HTR-8/SVneo (cell line): Measurements from ENCODE around the gene USB1.
A peak's percentile ranks its signal among the peaks of the same experiment; 100 is the strongest.

Source experiments
- DNase-seq: peaks from one replicate; pipeline ENCODE4 v3.0.0; 2011; ENCODE audit warnings: low spot score, mixed read lengths; ENCODE audit not compliant: insufficient read length
- FAIRE-seq: peaks from 2 replicates; lab custom pipeline; 2011; peaks lifted over from hg19 to GRCh38; lab: Jason Lieb, UNC

USB1 gene, protein sequence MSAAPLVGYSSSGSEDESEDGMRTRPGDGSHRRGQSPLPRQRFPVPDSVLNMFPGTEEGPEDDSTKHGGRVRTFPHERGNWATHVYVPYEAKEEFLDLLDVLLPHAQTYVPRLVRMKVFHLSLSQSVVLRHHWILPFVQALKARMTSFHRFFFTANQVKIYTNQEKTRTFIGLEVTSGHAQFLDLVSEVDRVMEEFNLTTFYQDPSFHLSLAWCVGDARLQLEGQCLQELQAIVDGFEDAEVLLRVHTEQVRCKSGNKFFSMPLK

DNA sequence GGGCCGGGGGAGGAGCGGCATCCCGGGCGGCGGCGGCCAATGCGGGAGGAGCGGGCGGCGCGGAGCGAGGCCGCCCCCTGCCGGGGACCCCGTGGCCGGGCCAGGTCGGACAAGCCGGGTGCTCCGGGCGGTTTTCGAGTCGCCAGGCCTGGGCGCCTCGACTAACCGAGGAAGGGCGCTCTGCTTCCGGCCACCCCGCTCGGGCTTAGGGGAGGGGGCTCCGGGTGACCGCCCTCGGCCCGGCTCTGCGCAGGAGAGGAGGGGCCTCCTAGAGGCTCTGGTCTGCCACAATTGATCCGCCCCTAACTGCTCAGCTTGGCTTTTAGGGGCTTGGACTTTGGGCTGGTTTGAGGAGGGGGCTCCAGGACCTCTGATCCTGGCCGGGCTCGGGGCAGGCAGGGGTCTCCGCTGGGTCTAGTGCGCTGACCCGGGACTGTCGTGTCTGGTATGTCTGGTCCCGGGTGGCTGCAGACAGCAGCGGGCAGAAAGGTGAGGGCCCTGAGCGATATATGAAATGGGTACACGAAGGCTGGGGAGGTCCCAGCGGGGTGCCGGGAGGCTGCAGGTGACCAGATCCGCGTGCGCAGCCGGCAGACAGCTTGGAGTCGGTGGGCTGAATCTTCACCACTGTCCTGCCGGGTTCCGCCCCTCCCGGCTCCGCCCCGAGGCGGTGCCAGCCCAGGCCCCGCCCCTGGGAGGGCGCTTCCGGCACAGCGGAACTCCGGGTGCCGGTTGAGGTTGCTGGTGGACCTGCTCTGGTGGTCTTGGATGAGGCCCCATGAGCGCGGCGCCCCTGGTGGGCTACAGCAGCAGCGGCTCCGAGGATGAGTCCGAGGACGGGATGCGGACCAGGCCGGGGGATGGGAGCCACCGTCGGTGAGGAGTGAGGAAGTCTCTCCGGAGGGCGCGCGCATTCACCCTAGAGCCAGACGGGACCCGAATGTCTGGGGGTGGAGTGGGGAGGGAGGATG lies at the start of gene USB1:
Gene USB1 (plus strand): TSS at position 702 of the 971 bp plus-strand sequence. CDS start 77 bp downstream, at position 779.
- peak; percentile 98 for FAIRE-seq
- peak; percentile 97 for DNase-seq

DNA sequence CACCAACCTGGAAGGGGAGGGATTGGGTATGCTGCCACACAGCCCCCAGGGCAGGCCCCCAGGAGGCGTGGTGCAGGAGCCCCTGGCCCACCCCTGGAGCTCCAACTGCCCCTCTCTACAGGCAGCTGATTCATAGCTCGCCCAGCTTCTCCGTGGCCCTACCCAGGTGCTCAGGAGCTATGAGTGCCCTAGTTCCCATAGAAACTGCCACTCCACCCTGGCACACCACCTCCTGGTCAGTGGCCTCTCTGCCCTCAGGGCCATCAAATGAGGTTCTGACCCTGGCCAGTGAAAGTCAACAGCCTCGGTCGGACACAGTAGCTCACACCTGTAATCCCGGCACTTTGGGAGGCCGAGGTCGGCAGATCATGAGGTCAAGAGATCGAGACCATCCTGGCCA lies 48.3 kb upstream of the USB1 start:
- FAIRE-seq: peak; percentile 38
- no peak for DNase-seq

DNA sequence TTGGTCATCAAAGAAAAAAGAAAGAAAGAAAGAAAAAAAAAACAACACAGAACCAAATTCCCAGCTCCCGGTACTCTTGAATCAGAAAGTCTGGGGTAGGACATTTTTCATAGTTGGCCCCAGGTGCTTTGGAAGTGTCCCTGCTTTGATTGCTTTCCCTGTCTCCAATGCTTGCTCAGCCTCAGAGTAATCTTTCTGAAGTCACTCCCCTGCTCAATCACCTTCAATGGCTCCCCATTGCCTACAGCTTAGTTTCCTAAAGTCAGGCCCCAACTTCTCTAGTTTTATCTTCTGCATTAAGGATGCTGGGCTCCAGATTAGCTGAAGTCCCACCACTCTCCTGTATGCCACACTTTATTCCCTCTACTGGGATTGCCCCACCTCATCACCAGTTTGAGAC lies 47.4 kb upstream of the USB1 start:
- DNase-seq (no peak), FAIRE-seq (no peak)

DNA sequence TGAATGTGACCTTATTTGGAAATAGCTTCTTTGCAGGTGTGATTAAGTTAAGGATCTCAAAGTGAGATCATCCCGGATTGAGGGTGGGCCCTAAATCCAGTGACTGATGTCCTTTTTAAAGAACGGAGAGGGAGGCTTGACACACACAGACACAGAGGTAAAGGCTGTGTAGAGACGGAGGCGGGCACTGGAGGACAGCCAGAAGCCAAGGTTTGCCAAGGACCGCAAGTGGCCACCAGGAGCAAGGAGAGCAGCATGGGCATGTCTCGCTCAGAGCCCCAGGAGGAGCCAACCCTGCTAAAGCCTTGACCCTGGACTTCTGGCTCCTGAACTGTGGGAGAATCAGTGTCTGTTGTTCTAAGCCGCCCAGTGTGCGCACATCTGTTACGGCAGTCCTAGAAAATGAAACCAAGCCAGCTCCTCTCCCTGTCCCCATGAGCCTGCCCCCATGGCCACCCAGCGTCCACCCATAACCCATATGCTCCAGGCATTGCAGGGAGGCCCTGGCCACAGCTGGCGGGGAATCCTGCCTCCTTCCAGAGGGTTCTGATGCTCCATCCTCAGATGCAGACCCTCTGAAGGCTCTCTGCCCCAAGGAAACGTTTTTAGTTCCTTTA lies 45.5 kb upstream of the USB1 start:
- DNase-seq: no peak
- FAIRE-seq: peak; percentile 68

- peak; percentile 13 for FAIRE-seq
- no peak for DNase-seq
These were observed 44.9 kb upstream of the USB1 start for GRCh38 chr16:57956270-57956808.

GRCh38 chr16:57956924-57957672 lies 44.1 kb upstream of the USB1 start:
- FAIRE-seq: no peak
- DNase-seq: no peak

DNA sequence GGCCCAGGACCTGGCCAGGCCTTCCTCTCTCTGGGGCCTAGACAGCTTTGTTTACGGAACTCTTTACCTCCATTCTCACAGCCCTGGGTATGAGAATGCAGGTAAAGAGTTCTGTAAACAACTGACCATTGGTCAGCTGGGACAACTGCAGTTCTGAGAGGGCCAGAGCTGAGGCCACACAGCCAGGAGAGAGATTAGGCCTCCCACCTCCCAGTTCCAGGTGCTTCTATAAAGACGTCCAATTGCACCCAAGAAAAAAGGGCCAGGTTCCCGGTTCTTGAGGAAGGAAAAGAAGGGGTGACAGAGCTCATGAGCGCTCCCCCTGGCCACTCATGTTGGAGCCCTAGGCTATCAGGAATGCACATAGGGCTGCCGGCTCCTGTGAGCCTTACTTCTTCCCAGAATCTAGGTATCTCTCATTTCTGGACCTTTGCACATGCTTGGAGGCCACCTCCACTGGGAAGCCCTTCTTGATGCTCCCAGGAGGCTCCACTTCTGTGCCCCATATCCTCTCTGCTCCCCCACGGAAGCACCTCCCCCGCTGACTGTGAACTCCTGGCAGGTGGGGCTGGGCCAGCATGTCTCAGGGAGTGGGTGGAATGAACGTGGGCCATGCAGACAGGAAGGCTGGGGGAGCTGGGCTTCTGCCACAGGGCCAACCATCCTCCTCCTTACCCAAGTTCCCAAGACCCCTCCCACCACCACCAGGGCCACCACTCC lies 43.4 kb upstream of the USB1 start:
- no peak for FAIRE-seq

GRCh38 chr16:57958544-57958943 lies 42.7 kb upstream of the USB1 start:
- FAIRE-seq (no peak), DNase-seq (no peak)

More for the DNA sequence above, 43.4 kb upstream of the USB1 start:
- no peak for DNase-seq

DNA sequence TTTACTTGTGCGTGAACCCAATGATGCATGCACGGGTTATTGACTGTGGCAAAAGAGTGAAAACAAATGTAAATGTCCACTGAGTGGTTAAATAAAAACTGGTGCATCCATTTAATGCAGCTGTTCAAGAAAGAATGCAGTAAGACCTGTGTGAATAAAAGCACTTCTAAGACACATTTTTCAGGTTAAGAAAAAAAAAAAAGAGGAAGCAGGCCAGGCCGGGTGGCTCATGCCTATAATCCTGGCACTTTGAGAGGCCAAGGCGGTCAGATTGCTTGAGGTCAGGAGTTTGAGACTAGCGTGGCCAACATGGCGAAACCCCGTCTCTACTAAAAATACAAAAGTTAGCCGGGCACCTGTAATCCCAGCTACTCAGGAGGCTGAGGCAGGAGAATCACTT lies 42.1 kb upstream of the USB1 start:
- DNase-seq (no peak), FAIRE-seq (no peak)

GRCh38 chr16:57959804-57960203 lies 41.4 kb upstream of the USB1 start:
- DNase-seq (no peak), FAIRE-seq (no peak)

DNA sequence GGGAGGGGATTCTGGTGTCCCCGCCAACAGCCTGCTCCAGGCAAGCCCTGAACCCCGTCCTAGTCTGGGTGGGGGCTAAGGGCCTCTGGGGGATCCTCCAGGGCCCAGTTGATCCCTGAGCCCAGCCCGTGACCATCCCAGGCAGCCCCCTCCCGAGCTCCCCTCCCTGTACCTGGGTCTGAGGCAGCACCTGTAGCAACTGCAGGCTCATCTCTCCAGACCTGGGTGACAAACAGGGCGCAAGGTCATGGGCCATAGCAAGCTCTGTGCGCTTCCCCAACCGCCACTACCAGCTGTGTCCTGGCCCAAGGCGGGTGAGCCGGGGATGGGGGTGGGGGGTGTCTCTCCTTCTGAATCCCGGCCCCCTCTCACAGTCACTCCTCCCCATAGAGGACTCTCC lies 40.9 kb upstream of the USB1 start:
- no peak for FAIRE-seq
- no peak for DNase-seq

DNA sequence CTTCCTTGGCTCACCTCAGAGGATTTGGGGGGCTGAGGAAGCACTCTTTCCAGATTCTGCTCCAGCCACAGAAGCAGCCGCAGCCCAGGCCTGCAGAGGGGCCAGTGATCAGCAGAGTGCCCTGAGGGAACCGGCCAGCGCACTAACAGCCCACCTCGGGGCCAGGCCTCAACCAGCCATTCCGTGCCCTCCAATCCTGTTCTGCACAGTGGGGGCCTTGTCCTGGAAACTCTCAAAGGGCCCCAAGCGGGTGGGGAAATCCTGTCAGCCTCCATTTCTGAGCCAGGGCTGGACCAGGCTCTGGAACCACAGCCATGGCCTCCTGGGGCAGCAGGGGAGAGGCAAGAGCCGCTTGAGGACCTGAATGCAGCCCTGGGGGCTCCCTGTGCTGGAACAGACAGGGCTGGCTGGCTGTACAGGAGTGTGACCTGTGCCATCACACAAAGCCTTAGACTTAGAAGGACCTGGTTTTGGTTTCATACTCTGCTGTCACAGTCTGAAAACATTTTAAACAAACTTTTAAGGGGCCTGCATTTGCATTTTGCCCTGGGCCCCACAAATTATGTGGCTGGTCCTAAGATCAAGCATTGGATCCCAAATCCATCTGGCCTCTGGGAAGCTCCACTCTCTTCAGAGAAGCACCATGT lies 40.3 kb upstream of the USB1 start:
- FAIRE-seq (no peak), DNase-seq (no peak)

- DNase-seq (no peak), FAIRE-seq (no peak)
These were observed 39.7 kb upstream of the USB1 start for GRCh38 chr16:57961538-57961937.

GRCh38 chr16:57962046-57962445 lies 39.2 kb upstream of the USB1 start:
- DNase-seq (no peak), FAIRE-seq (no peak)

DNA sequence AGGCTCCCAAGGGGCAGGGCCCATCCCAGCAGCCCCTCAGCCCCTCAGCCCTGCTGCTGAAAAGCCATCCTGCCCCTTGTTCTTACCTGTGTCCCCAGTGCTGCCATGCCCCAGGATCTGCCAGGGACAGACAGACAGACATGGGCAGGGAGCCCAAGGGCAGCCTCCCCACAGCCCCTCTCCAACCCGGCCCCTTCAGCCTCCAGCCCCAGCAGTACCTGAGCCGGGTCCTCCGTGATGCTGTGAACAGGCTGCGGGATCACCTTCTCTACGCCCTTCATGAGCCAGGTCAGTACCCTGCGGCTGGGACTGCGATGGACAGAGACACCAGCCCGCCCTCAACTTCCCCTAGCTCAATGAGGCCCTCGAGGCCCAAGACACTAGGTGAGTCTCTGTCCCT lies 38.5 kb upstream of the USB1 start:
- DNase-seq: no peak
- no peak for FAIRE-seq

DNA sequence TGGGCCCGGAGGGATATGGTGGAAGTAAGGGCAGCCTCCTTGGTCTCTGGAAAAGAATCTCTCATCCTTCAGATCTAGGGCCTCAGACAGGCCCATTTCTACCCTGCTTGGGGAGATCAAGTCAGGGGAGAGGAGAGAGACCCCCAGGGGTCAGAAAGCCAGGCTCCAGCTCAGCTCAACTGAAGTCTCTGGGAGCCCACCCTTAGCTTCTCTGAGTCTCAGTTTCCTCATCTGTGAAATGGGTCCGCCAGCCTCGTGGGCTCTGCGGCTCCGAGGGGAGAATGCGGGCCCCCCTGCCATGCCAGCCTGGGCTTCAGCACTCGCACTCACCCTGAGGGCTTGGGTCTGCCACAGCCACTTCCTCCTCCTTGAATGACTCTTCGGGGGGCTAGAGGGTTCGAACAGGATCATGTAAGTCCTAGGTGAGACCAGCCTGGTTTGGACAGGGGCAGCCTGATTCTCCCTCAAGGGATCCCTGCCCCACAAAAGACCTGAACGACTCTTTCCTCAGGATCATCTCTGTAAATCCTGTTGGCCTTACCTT lies 37.0 kb upstream of the USB1 start:
- DNase-seq (no peak), FAIRE-seq (no peak)

DNA sequence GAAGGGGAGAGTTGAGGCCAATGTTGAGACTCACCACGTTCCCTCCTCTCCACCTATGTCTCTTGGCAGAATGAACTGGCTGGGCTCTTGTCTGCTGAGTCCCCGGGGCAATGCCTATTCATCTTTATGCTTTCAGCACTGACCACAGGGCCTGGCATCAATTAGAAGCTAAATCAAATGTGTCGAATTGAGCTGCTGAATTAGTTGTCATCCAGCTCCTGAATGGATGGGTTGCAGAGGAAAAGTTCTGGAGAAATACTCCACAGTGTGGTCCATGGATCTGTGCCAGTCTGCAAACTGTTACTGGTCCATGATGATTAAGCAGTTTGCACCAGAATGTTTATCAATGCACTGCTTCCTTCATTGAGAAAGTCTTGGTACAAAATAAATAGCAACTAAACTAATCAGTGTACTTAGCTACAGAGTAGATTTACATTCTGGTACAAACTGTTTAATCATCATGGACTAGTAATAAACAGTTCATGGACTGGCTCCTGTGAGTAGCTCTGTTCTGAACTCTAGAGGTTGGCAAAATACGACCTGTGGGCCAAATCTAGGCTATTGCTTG lies 34.9 kb upstream of the USB1 start:
- DNase-seq: no peak
- peak; percentile 13 for FAIRE-seq

GRCh38 chr16:57966986-57967385 lies 34.2 kb upstream of the USB1 start:
- DNase-seq: no peak
- no peak for FAIRE-seq
